ENCODE results near the gene CNKSR3.

CNKSR3 gene

GRCh38 chr6:154502553-154502952 lies 7.9 kb downstream of the CNKSR3 start:
- DNase-seq (ENCODE audit: low read depth in 2 of 2) = no peak

DNA sequence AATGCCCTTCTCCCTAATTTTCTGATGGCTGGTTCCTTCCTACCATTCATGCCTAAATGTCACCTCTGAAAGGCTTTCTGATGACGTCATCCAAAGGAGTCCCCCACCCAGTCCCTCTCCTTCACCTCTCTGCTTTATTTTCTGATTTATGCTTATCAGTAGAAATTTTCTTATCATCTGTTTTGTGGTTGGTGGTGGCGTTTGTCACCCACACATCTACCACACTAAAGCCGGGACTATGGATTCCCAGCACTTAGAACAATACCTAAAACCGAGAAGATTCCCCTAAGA lies 9.0 kb downstream of the CNKSR3 start:
- no peak for DNase-seq (ENCODE audit: low read depth in 2 of 2)

GRCh38 chr6:154500769-154501577 lies 9.5 kb downstream of the CNKSR3 start:
- DNase-seq (ENCODE audit: low read depth in 2 of 2) = no peak

DNA sequence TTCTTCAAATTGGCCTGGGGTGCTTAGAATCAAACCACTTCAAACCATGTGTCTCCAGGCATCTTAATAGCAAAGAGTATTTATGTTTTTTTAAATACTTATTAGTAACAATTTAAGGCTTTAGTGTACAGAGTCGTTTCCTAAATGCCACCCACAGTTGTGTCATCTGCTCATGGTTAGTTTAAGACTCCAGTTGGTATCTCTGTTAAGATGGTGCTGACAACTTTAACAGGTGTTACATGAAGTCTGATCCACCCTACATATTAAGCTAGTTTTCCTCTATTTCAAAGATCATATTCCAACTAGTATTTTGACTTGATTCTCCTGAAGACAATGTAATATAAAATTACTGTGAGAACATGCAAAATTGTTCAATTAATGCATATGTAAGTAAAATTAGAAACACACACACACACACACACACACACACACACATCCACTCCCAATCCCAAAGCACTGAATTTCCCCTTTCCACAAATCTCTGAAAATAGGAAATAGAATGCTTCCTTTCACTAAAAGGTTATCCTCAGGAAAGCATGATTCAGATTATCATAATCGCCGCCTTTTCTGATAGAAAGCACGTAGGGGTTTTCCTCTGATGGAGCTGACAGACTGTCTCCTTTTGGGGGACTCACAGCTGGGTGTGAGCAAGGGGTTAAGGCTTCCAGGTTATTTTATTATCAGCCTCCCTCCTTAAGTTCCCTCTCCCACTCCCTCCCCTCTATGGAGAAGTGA lies 10.5 kb downstream of the CNKSR3 start:
- no peak for DNase-seq (ENCODE audit: low read depth in 2 of 2)

GRCh38 chr6:154498340-154498934 lies 12.0 kb downstream of the CNKSR3 start:
- no peak for DNase-seq (ENCODE audit: low read depth in 2 of 2)

GRCh38 chr6:154496793-154497517 lies 13.5 kb downstream of the CNKSR3 start:
- DNase-seq (ENCODE audit: low read depth in 2 of 2) = no peak

GRCh38 chr6:154496186-154496585 lies 14.3 kb downstream of the CNKSR3 start:
- no peak for DNase-seq (ENCODE audit: low read depth in 2 of 2)

DNA sequence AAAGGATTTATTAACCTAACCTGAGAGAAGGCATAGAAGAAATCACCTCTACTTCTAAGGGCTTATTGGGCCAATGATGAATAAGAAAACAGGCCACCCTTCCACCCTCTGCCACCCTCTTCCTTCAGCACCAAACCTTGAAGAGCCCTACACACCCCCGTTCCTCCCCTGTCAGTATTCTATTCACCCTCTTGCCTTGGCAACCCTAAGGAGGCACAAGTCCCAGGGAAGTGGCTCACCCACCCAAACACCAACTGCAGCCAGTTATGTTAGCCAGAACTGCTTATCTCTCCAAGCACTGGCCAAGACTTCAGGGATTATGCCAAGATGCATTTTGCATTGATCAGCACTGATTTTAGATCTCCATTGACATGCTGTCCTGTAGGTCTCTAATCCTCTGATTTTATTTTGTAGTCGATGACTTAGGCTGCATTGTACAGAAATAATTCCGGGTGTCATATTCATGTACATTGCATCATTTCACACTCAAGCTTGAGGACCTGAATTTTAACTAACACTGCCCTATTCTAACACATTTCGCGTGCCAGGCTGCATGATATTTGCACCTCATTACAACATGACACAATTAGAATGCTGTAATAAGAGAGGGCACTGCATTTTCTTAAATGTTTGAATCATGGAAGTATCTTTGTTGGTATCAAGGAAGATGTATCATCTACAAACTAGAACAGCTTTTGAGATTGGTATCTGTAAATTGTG lies 15.7 kb downstream of the CNKSR3 start:
- no peak for DNase-seq (ENCODE audit: low read depth in 2 of 2)

GRCh38 chr6:154491567-154492470 lies 18.7 kb downstream of the CNKSR3 start:
- DNase-seq (ENCODE audit: low read depth in 2 of 2) = no peak

GRCh38 chr6:154489822-154490221 lies 20.7 kb downstream of the CNKSR3 start:
- DNase-seq (ENCODE audit: low read depth in 2 of 2) = no peak

DNA sequence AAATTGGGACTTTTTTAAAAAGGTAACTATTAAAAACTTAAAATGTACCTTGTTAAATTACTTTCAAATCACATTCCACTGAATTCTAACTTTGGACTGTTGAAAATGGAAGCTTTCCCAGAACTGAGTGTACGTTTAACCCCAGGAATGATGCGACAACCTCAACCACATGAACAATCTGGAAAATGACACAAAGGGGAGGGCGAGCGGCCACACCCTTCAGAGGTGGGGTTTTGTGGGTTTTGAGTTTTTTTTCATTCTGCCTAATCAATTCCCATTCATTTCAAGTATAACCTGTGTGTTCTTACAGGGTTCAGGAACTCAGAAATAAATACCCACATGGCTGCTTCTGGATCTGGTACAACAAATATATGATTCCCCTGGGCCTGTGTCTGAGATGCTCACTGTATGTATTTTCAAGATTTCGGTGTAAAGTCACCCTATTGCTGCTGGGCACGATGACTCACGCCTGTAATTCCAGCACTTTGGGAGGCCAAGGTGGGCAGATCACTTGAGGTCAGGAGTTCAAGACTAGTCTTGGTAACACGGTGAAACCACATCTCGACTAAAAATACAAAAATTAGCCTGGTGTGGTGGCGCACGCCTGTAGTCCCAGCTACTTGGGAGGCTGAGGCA lies 21.6 kb downstream of the CNKSR3 start:
- no peak for DNase-seq (ENCODE audit: low read depth in 2 of 2)

- DNase-seq (ENCODE audit: low read depth in 2 of 2) = no peak
Measured at GRCh38 chr6:154488248-154488593, 22.3 kb downstream of the CNKSR3 start.

GRCh38 chr6:154487367-154488247 lies 22.9 kb downstream of the CNKSR3 start:
- DNase-seq (ENCODE audit: low read depth in 2 of 2) = no peak

GRCh38 chr6:154485815-154486214 lies 24.7 kb downstream of the CNKSR3 start:
- DNase-seq (ENCODE audit: low read depth in 2 of 2) = no peak

DNA sequence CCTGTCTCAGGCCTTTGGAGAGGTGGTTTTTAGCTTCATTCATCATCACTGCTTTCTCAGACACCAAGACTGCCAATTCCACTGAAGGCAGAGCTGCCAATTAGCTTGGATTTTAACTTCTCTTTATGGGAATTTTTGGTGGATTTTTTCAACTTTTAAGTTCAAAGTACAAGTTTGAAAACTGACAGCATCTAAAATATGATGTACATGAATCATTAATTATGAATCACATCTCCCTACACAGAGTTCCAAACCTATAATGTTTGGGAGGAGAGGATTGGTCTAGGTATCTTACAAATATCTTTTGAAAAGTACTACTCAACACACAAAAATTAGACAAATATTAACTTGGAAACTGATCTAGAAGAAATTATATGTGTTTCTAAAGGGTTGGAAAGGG lies 25.5 kb downstream of the CNKSR3 start:
- DNase-seq (ENCODE audit: low read depth in 2 of 2) = no peak

DNA sequence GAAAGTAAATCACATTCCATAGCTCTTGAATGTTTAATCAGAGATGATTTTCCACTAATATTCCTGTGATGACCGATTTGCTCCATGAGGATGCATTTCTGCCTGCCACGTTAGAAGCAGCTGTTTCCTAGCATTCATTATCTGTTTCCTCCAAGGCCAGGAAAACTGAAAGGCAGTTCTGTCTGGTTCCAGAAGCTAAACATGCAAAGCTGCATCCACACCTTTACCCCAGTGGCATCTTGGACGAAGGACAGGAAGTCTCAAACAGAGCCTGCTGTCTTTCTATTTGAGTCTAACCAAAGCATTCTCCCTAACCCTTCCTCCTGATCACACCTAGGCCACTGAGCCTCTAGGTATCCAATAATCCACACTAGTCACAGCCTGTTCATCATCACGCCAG lies 27.6 kb downstream of the CNKSR3 start:
- no peak for DNase-seq (ENCODE audit: low read depth in 2 of 2)

GRCh38 chr6:154481521-154482013 lies 28.9 kb downstream of the CNKSR3 start:
- DNase-seq (ENCODE audit: low read depth in 2 of 2) = no peak

GRCh38 chr6:154479771-154480639 lies 30.5 kb downstream of the CNKSR3 start:
- DNase-seq (ENCODE audit: low read depth in 2 of 2) = no peak
